Measurements from ENCODE around the gene ITPR3. TPM values are rescaled to one million over a fixed set of nuclear protein-coding genes. Genes with fewer than 3 reads are reported as not detected.

Gene ITPR3
- total RNA-seq, 1 donor from 2014 or later, result 17.7 TPM

GRCh38 chr6:33740794-33741193 lies 119.7 kb downstream of the ITPR3 start:
- H3K36me3 Mint-ChIP-seq (ENCODE audit: low read depth, unreplicated experiment), result no peaks in the 10 kb centered on the region
- H3K4me1 ChIP-seq (ENCODE audit: insufficient read depth, low read length), result peaks cover 4% of the 10 kb centered on the region
- H3K4me3 Mint-ChIP-seq (ENCODE audit: unreplicated experiment), result no peak overlapping the region
- H3K27ac Mint-ChIP-seq (ENCODE audit: unreplicated experiment), result no peak overlapping the region
- no peak overlapping the region for H3K27ac ChIP-seq (ENCODE audit: low read depth, low read length)
- H3K27me3 ChIP-seq (ENCODE audit: insufficient read depth, low read length), result peaks cover 20% of the 10 kb centered on the region
- no peaks in the 10 kb centered on the region for H4K20me1 ChIP-seq (ENCODE audit: insufficient read depth, low read length)
- H3K4me1 Mint-ChIP-seq (ENCODE audit: low read depth, unreplicated experiment), result peaks cover 18% of the 10 kb centered on the region
- H3K9me3 Mint-ChIP-seq (ENCODE audit: unreplicated experiment), result no peaks in the 10 kb centered on the region
- no peak overlapping the region for H2AFZ ChIP-seq (ENCODE audit: low read depth, low read length)
- no peak overlapping the region for H3K4me3 ChIP-seq (ENCODE audit: insufficient read depth, low read depth, low read length)
- DNase-seq (ENCODE audit: low read depth) (no peak), FAIRE-seq (no peak)
- peaks cover 5% of the 10 kb centered on the region for H3K27me3 Mint-ChIP-seq (ENCODE audit: low read depth, unreplicated experiment)
- H3K36me3 ChIP-seq (ENCODE audit: insufficient read depth, low read length), result no peaks in the 10 kb centered on the region
- no peak overlapping the region for H3K9ac ChIP-seq (ENCODE audit: low read length)
- H3K9me3 ChIP-seq (ENCODE audit: insufficient read depth, low read depth, low read length), result no peaks in the 10 kb centered on the region
- no peak overlapping the region for H3K4me2 ChIP-seq (ENCODE audit: low read length)
- TF ChIP-seq EZH2 (IDR thresholded peaks at IDR 0.05; ENCODE audit: insufficient read depth, low read length) (no peak), CTCF (IDR thresholded peaks at IDR 0.05; ENCODE audit: insufficient read depth, low read depth, low read length) (no peak)
- H3K79me2 ChIP-seq (ENCODE audit: insufficient read depth, low read length), result no peaks in the 10 kb centered on the region

- Histone ChIP-seq H4K20me1 (ENCODE audit: insufficient read depth, low read length) (no peaks in the 10 kb centered on the region), H3K79me2 (ENCODE audit: insufficient read depth, low read length) (no peaks in the 10 kb centered on the region), H3K4me3 (ENCODE audit: insufficient read depth, low read depth, low read length) (no peak overlapping the region), H3K4me1 (ENCODE audit: insufficient read depth, low read length) (peaks cover 12% of the 10 kb centered on the region), H3K27ac (ENCODE audit: low read depth, low read length) (no peak overlapping the region), H3K36me3 (ENCODE audit: insufficient read depth, low read length) (no peaks in the 10 kb centered on the region), H3K27me3 (ENCODE audit: insufficient read depth, low read length) (peaks cover 20% of the 10 kb centered on the region), H2AFZ (ENCODE audit: low read depth, low read length) (no peak overlapping the region), H3K9me3 (ENCODE audit: insufficient read depth, low read depth, low read length) (no peaks in the 10 kb centered on the region), H3K9ac (ENCODE audit: low read length) (no peak overlapping the region), H3K4me2 (ENCODE audit: low read length) (no peak overlapping the region)
- Mint-ChIP-seq H3K27ac (ENCODE audit: unreplicated experiment) (no peak overlapping the region), H3K36me3 (ENCODE audit: low read depth, unreplicated experiment) (no peaks in the 10 kb centered on the region), H3K4me3 (ENCODE audit: unreplicated experiment) (no peak overlapping the region), H3K9me3 (ENCODE audit: unreplicated experiment) (no peaks in the 10 kb centered on the region), H3K4me1 (ENCODE audit: low read depth, unreplicated experiment) (peaks cover 30% of the 10 kb centered on the region), H3K27me3 (ENCODE audit: low read depth, unreplicated experiment) (peaks cover 5% of the 10 kb centered on the region)
- DNase-seq (ENCODE audit: low read depth), result no peak
- FAIRE-seq, result no peak
- TF ChIP-seq EZH2 (IDR thresholded peaks at IDR 0.05; ENCODE audit: insufficient read depth, low read length) (no peak), CTCF (IDR thresholded peaks at IDR 0.05; ENCODE audit: insufficient read depth, low read depth, low read length) (no peak)
Measured at GRCh38 chr6:33742092-33742491, 121.0 kb downstream of the ITPR3 start.

GRCh38 chr6:33742837-33743236 lies 121.7 kb downstream of the ITPR3 start:
- no peak overlapping the region for H3K4me3 ChIP-seq (ENCODE audit: insufficient read depth, low read depth, low read length)
- H2AFZ ChIP-seq (ENCODE audit: low read depth, low read length), result no peak overlapping the region
- peaks cover 20% of the 10 kb centered on the region for H3K27me3 ChIP-seq (ENCODE audit: insufficient read depth, low read length)
- TF ChIP-seq EZH2 (IDR thresholded peaks at IDR 0.05; ENCODE audit: insufficient read depth, low read length), result no peak
- no peak for TF ChIP-seq CTCF (IDR thresholded peaks at IDR 0.05; ENCODE audit: insufficient read depth, low read depth, low read length)
- no peak overlapping the region for H3K27ac Mint-ChIP-seq (ENCODE audit: unreplicated experiment)
- H3K36me3 Mint-ChIP-seq (ENCODE audit: low read depth, unreplicated experiment), result no peaks in the 10 kb centered on the region
- H3K79me2 ChIP-seq (ENCODE audit: insufficient read depth, low read length), result no peaks in the 10 kb centered on the region
- H3K27me3 Mint-ChIP-seq (ENCODE audit: low read depth, unreplicated experiment), result peaks cover 8% of the 10 kb centered on the region
- no peak overlapping the region for H3K4me3 Mint-ChIP-seq (ENCODE audit: unreplicated experiment)
- H3K4me1 Mint-ChIP-seq (ENCODE audit: low read depth, unreplicated experiment), result peaks cover 38% of the 10 kb centered on the region
- DNase-seq (ENCODE audit: low read depth), result no peak
- no peaks in the 10 kb centered on the region for H3K9me3 Mint-ChIP-seq (ENCODE audit: unreplicated experiment)
- no peak overlapping the region for H3K27ac ChIP-seq (ENCODE audit: low read depth, low read length)
- H4K20me1 ChIP-seq (ENCODE audit: insufficient read depth, low read length), result no peaks in the 10 kb centered on the region
- FAIRE-seq, result no peak
- H3K9ac ChIP-seq (ENCODE audit: low read length), result no peak overlapping the region
- H3K4me1 ChIP-seq (ENCODE audit: insufficient read depth, low read length), result peaks cover 12% of the 10 kb centered on the region
- no peak overlapping the region for H3K4me2 ChIP-seq (ENCODE audit: low read length)
- no peaks in the 10 kb centered on the region for H3K9me3 ChIP-seq (ENCODE audit: insufficient read depth, low read depth, low read length)
- H3K36me3 ChIP-seq (ENCODE audit: insufficient read depth, low read length), result no peaks in the 10 kb centered on the region
